ENCODE measurements around the gene SINHCAF.

Gene SINHCAF

DNA sequence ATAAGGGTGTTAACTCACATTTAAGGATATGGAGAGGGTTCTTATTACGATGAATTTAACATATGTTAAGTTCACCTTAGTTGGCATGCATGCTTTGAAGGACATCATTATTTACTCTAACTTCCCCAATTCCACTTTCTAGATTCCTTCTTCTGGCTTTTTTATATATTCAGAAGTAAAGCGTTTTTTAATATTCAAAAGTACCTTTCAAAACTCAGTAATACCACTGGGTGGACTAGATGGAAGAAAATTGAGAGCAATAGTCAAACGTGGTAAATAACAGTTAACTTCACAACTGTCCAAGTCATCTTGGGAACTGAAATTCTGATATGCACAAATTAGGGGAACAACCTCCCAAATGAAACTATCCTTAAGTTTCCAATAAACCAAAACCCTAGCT lies 9.1 kb downstream of the SINHCAF start:
- no peak for DNase-seq
- H3K4me3 ChIP-seq (ENCODE audit: low read length), result no peak overlapping the region
- H3K4me2 ChIP-seq (ENCODE audit: low read length), result no peak overlapping the region
- peaks cover 13% of the 10 kb centered on the region for H3K4me1 ChIP-seq (ENCODE audit: control insufficient read depth, low read depth, low read length)
- H3K4ac ChIP-seq (ENCODE audit: low read depth, low read length), result no peak overlapping the region
- no CpG with 5 or more reads among the region's 3 CpGs for WGBS (ENCODE audit: extremely low coverage, insufficient coverage, low lambda C conversion rate)
- H2AK5ac ChIP-seq (ENCODE audit: low read length), result no peak overlapping the region
- no peak overlapping the region for H3K9ac ChIP-seq (ENCODE audit: low read length)
- H2BK120ac ChIP-seq (ENCODE audit: low read depth, low read length), result no peak overlapping the region
- H2BK15ac ChIP-seq (replicated peaks; ENCODE audit: low read depth), result no peak overlapping the region
- H3K79me1 ChIP-seq (ENCODE audit: low read length), result no peaks in the 10 kb centered on the region
- no peak overlapping the region for H3K23ac ChIP-seq (ENCODE audit: low read length)
- no peaks in the 10 kb centered on the region for H3K27me3 ChIP-seq (ENCODE audit: insufficient read depth, low read length, poor library complexity)
- no peak overlapping the region for H3K18ac ChIP-seq (ENCODE audit: low read length)
- no peaks in the 10 kb centered on the region for H3K36me3 ChIP-seq (ENCODE audit: control insufficient read depth, insufficient read depth, low read length)
- no peak overlapping the region for H2BK5ac ChIP-seq (ENCODE audit: low read length)
- no peak overlapping the region for H4K8ac ChIP-seq (ENCODE audit: low read depth, low read length)
- H3K56ac ChIP-seq (ENCODE audit: low read length), result no peak overlapping the region
- no peak overlapping the region for H4K5ac ChIP-seq (ENCODE audit: low read length)
- no peak overlapping the region for H3K27ac ChIP-seq (ENCODE audit: low read depth, low read length)
- peaks cover 86% of the 10 kb centered on the region for H3K79me2 ChIP-seq (ENCODE audit: control insufficient read depth, insufficient read depth, low read length)

DNA sequence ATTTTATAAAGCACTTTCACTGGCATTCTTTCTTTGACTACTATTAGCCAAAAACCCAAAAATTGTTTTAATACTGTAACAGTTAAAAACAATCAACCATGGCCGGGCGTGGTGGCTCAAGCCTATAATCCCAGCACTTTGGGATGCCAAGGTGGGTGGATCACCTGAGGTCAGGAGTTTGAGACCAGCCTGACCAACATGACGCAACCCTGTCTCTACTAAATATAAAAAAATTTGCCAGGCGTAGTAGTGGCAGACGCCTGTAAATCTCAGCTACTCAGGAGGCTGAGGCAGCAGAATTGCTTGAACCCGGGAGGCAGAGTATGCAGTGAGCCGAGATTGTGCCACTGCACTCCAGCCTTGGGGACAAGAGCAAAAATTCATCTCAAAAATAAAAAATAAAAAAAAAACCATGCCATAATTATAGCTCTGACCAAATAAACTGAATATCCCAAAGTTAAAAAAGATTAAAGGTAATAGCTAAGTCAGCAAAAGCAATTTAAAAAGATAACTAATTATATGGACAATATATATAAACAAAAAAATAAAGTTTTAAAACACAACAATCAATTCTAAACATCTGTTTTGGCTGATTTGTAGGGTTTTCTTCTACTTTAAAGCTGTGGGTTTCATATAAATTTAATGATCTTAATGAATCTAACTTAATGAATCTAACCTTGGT lies 10.0 kb downstream of the SINHCAF start:
- Histone ChIP-seq H3K18ac (ENCODE audit: low read length) (no peak overlapping the region), H3K4me3 (ENCODE audit: low read length) (no peak overlapping the region), H3K9ac (ENCODE audit: low read length) (no peak overlapping the region), H3K4ac (ENCODE audit: low read depth, low read length) (no peak overlapping the region), H3K79me2 (ENCODE audit: control insufficient read depth, insufficient read depth, low read length) (peaks cover 86% of the 10 kb centered on the region), H4K5ac (ENCODE audit: low read length) (no peak overlapping the region), H2BK5ac (ENCODE audit: low read length) (no peak overlapping the region), H4K8ac (ENCODE audit: low read depth, low read length) (no peak overlapping the region), H3K23ac (ENCODE audit: low read length) (no peak overlapping the region), H3K56ac (ENCODE audit: low read length) (no peak overlapping the region), H3K4me1 (ENCODE audit: control insufficient read depth, low read depth, low read length) (peaks cover 12% of the 10 kb centered on the region), H2BK15ac (replicated peaks; ENCODE audit: low read depth) (no peak overlapping the region), H3K27ac (ENCODE audit: low read depth, low read length) (no peak overlapping the region), H3K36me3 (ENCODE audit: control insufficient read depth, insufficient read depth, low read length) (no peaks in the 10 kb centered on the region), H2AK5ac (ENCODE audit: low read length) (no peak overlapping the region), H2BK120ac (ENCODE audit: low read depth, low read length) (no peak overlapping the region), H3K4me2 (ENCODE audit: low read length) (no peak overlapping the region), H3K79me1 (ENCODE audit: low read length) (no peaks in the 10 kb centered on the region), H3K27me3 (ENCODE audit: insufficient read depth, low read length, poor library complexity) (no peaks in the 10 kb centered on the region)
- WGBS (ENCODE audit: extremely low coverage, insufficient coverage, low lambda C conversion rate), result no CpG with 5 or more reads among the region's 7 CpGs
- DNase-seq, result no peak

DNA sequence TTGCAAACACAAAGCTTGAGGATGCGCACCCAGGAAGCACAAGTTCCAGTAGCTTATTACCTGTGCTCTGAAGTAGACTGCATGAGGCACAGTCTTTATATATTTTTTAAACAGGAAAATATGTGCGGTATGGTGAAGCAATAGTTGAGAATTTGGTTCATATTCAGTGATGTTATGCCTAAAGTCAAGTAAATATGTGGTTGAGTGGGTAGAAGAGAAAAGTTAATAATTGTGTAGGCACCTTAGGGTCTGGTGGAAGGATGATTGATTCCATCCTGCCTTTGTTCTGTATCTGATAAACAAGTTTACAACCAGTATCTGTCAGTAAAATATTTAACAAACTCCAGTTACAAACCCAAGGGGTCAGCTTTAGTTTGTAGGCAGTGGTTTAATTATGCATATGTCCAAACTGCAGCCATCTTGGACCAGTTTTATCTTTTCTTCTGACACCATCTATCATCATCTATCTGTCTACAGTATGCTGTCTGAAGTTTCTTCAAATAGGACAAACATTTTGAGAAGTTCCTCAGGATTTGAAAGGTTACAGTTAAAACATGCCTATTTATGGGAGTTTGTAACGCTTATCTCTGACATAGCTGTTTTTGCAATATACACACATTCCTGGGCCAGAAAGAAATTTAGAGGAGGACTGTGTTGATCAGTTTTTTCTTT lies 10.8 kb downstream of the SINHCAF start:
- H3K27me3 ChIP-seq (ENCODE audit: insufficient read depth, low read length, poor library complexity), result no peaks in the 10 kb centered on the region
- H3K4me3 ChIP-seq (ENCODE audit: low read length), result no peak overlapping the region
- no peak for DNase-seq
- H3K9ac ChIP-seq (ENCODE audit: low read length), result no peak overlapping the region
- no CpG with 5 or more reads among the region's 3 CpGs for WGBS (ENCODE audit: extremely low coverage, insufficient coverage, low lambda C conversion rate)
- no peak overlapping the region for H3K4ac ChIP-seq (ENCODE audit: low read depth, low read length)
- no peak overlapping the region for H3K56ac ChIP-seq (ENCODE audit: low read length)
- H3K27ac ChIP-seq (ENCODE audit: low read depth, low read length), result no peak overlapping the region
- no peak overlapping the region for H2AK5ac ChIP-seq (ENCODE audit: low read length)
- peaks cover 12% of the 10 kb centered on the region for H3K4me1 ChIP-seq (ENCODE audit: control insufficient read depth, low read depth, low read length)
- H4K8ac ChIP-seq (ENCODE audit: low read depth, low read length), result no peak overlapping the region
- H3K18ac ChIP-seq (ENCODE audit: low read length), result no peak overlapping the region
- no peak overlapping the region for H2BK120ac ChIP-seq (ENCODE audit: low read depth, low read length)
- H4K5ac ChIP-seq (ENCODE audit: low read length), result no peak overlapping the region
- no peak overlapping the region for H3K23ac ChIP-seq (ENCODE audit: low read length)
- H3K36me3 ChIP-seq (ENCODE audit: control insufficient read depth, insufficient read depth, low read length), result no peaks in the 10 kb centered on the region
- H3K79me1 ChIP-seq (ENCODE audit: low read length), result no peaks in the 10 kb centered on the region
- no peak overlapping the region for H2BK15ac ChIP-seq (replicated peaks; ENCODE audit: low read depth)
- peaks cover 87% of the 10 kb centered on the region for H3K79me2 ChIP-seq (ENCODE audit: control insufficient read depth, insufficient read depth, low read length)
- no peak overlapping the region for H3K4me2 ChIP-seq (ENCODE audit: low read length)
- H2BK5ac ChIP-seq (ENCODE audit: low read length), result no peak overlapping the region

DNA sequence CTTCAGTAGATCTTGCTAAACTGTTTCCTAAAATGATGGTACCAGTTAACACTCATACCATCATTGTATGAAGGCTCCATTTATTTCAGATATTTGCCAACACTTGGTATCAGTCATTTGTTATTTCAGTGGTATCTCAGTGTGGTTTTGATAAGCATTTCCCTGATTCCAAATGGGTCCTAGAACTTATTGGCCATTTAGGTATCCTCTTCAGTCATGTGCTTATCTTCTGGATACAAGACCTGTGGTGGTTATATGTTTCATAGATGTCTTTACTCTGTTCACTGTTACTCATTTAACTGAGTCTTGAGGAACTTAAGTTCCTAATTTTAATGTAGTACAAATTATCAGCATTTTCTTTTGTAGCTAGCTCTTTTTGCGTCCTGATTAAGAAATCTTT lies 13.5 kb downstream of the SINHCAF start:
- H3K4me2 ChIP-seq (ENCODE audit: low read length), result no peak overlapping the region
- H2BK15ac ChIP-seq (replicated peaks; ENCODE audit: low read depth), result no peak overlapping the region
- H3K9ac ChIP-seq (ENCODE audit: low read length), result no peak overlapping the region
- no peak overlapping the region for H3K56ac ChIP-seq (ENCODE audit: low read length)
- no peak overlapping the region for H3K18ac ChIP-seq (ENCODE audit: low read length)
- no peak overlapping the region for H4K8ac ChIP-seq (ENCODE audit: low read depth, low read length)
- no peak overlapping the region for H3K27ac ChIP-seq (ENCODE audit: low read depth, low read length)
- H2AK5ac ChIP-seq (ENCODE audit: low read length), result no peak overlapping the region
- H3K79me1 ChIP-seq (ENCODE audit: low read length), result peaks cover 2% of the 10 kb centered on the region
- H2BK5ac ChIP-seq (ENCODE audit: low read length), result no peak overlapping the region
- no peak overlapping the region for H3K23ac ChIP-seq (ENCODE audit: low read length)
- H3K4me1 ChIP-seq (ENCODE audit: control insufficient read depth, low read depth, low read length), result peaks cover 7% of the 10 kb centered on the region
- H3K36me3 ChIP-seq (ENCODE audit: control insufficient read depth, insufficient read depth, low read length), result no peaks in the 10 kb centered on the region
- H3K4ac ChIP-seq (ENCODE audit: low read depth, low read length), result no peak overlapping the region
- H3K4me3 ChIP-seq (ENCODE audit: low read length), result no peak overlapping the region
- no CpG with 5 or more reads among the region's 1 CpG for WGBS (ENCODE audit: extremely low coverage, insufficient coverage, low lambda C conversion rate)
- no peak for DNase-seq
- H3K79me2 ChIP-seq (ENCODE audit: control insufficient read depth, insufficient read depth, low read length), result peaks cover 90% of the 10 kb centered on the region
- no peaks in the 10 kb centered on the region for H3K27me3 ChIP-seq (ENCODE audit: insufficient read depth, low read length, poor library complexity)
- H2BK120ac ChIP-seq (ENCODE audit: low read depth, low read length), result no peak overlapping the region
- H4K5ac ChIP-seq (ENCODE audit: low read length), result no peak overlapping the region

DNA sequence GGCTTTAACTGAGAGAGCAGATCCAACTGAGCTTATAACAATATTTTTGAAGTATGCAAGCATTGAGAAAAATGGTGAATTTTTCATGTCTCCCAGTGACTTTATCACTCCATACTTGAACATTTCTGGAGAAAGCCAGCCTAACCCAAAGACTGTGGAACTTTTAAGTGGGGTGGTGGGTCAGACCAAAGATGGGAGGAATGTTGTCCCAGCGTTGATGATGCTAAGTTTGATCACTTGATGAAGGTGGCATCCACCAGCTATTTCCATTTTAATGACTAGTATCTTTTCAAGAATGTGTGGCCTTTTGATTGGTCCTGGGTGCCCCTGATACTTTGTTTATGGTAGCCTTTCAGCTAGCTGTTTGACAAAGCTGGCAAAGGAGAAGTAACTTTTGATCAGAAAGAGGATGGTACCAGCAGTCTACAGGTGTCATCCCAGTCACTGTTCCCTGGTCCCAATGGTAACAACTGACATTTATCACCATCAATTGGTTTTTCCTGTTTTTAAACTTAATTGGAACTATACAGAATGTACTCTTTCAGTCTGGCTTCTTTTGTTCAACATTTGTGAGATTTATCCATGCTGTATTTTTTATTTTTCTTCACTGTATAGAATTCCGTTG lies 14.2 kb downstream of the SINHCAF start:
- Histone ChIP-seq H4K5ac (ENCODE audit: low read length) (no peak overlapping the region), H3K4me2 (ENCODE audit: low read length) (no peak overlapping the region), H3K79me2 (ENCODE audit: control insufficient read depth, insufficient read depth, low read length) (peaks cover 90% of the 10 kb centered on the region), H3K23ac (ENCODE audit: low read length) (no peak overlapping the region), H2BK120ac (ENCODE audit: low read depth, low read length) (no peak overlapping the region), H3K18ac (ENCODE audit: low read length) (no peak overlapping the region), H3K27me3 (ENCODE audit: insufficient read depth, low read length, poor library complexity) (no peaks in the 10 kb centered on the region), H3K79me1 (ENCODE audit: low read length) (peaks cover 2% of the 10 kb centered on the region), H2AK5ac (ENCODE audit: low read length) (no peak overlapping the region), H3K27ac (ENCODE audit: low read depth, low read length) (no peak overlapping the region), H3K4me3 (ENCODE audit: low read length) (no peak overlapping the region), H3K9ac (ENCODE audit: low read length) (no peak overlapping the region), H3K4ac (ENCODE audit: low read depth, low read length) (no peak overlapping the region), H3K4me1 (ENCODE audit: control insufficient read depth, low read depth, low read length) (peaks cover 7% of the 10 kb centered on the region), H2BK5ac (ENCODE audit: low read length) (no peak overlapping the region), H3K36me3 (ENCODE audit: control insufficient read depth, insufficient read depth, low read length) (no peaks in the 10 kb centered on the region), H3K56ac (ENCODE audit: low read length) (no peak overlapping the region), H2BK15ac (replicated peaks; ENCODE audit: low read depth) (no peak overlapping the region), H4K8ac (ENCODE audit: low read depth, low read length) (no peak overlapping the region)
- no CpG with 5 or more reads among the region's 2 CpGs for WGBS (ENCODE audit: extremely low coverage, insufficient coverage, low lambda C conversion rate)
- no peak for DNase-seq

Data from mesendoderm (in vitro differentiated cells).